Vagina (tissue), 2 donors: ENCODE results near the gene PRM1. TPM values are rescaled to one million over a fixed set of nuclear protein-coding genes. Genes with fewer than 3 reads are reported as not detected.

Experiments used
- DNase-seq, 2 donors: peaks; one replicate each; pipeline ENCODE4 v3.0.0-alpha.2; 2017; ENCODE audit errors: extremely low spot score in 2 of 2
- H3K27ac ChIP-seq: fragments of 200-600 bp; sonication (generic); one replicate; pipeline ENCODE4 v1.5.1; 2019
- H3K27me3 ChIP-seq: fragments of 200-600 bp; sonication (generic); one replicate; pipeline ENCODE4 v1.5.1; 2019
- H3K36me3 ChIP-seq, 2 donors: fragments of 200-600 bp; sonication (generic); one replicate each; pipeline ENCODE4 v1.5.1; 2017 to 2019
- H3K4me1 ChIP-seq: fragments of 200-600 bp; sonication (generic); one replicate; pipeline ENCODE4 v1.5.1; 2019
- H3K4me3 ChIP-seq, 2 donors: fragments of 200-600 bp; sonication (generic); 1 replicate in 1 of 2; 2 replicates in 1 of 2; pipeline ENCODE4 v1.5.1; 2016 to 2019
- H3K9me3 ChIP-seq: fragments of 200-600 bp; sonication (generic); one replicate; pipeline ENCODE4 v1.5.1; 2019
- CTCF ChIP-seq, 3 experiments: fragments of 450-650 bp in 2 of 3; fragments of 200-600 bp in 1 of 3; sonication (generic) in 1 of 3; IDR thresholded peaks; one replicate each; pipeline ENCODE4 v1.5.1; 2017 to 2019; ENCODE audit warnings: antibody characterized with exemption in 3 of 3, mild to moderate bottlenecking in 2 of 3, moderate library complexity in 2 of 3
- POLR2A ChIP-seq, 2 donors: fragments of 450-650 bp; IDR thresholded peaks; one replicate each; pipeline ENCODE4 v1.6.1; 2017; ENCODE audit warnings: antibody characterized with exemption in 2 of 2, mild to moderate bottlenecking in 2 of 2, moderate library complexity in 2 of 2
- POLR2AphosphoS5 ChIP-seq, 2 donors: sonication (generic); formaldehyde crosslinking; IDR thresholded peaks; one replicate each; pipeline ENCODE4 v1.9.0; 2017; ENCODE audit warnings: antibody characterized with exemption in 2 of 2, mild to moderate bottlenecking in 2 of 2, low read depth in 1 of 2; ENCODE audit not compliant: insufficient read depth in 1 of 2
- intact Hi-C: fragments of 100-400 bp; cut with DNase I; formaldehyde crosslinking; loops from one replicate; pipeline ENCODE4 v1.15.1; 2023
- total RNA-seq: library from RNA; depleted of rRNA; stranded (reverse); fragments of >200 nt; gene quantifications from one replicate; pipeline ENCODE4 v1.2.3, GENCODE V29; 2016

Gene PRM1
- total RNA-seq, 1 donor from 2014 or later: not detected

DNA sequence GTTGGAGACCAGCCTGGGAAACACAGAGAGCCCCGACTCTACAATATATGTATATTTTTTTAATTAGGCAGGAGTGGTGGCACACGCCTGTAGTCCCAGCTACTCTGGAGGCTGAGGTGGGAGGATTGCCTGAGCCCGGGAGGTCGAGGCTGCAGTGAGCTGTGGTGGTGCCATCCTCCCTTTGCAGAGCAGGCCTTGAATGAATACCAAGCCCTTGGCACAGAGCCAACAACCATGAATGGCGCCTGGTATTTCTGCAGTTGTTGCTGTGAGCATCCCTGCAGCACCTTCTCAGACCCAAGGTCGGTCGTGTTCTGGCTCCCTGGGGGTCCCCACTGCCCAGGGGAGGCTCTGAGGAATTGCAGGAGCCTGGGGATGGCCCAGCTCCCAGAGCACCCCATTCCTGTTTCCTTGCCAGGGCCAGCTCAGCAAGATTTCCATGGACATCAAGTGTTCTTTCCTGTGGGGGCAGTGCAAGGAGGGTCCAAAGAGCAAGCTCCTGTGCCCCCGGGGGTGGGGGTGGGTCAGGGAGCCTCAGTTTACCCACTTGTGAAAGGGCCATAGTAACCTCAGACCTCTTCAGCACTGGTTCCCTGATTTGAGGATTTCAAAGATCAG, 38.5 kb upstream of the PRM1 start:
- TF ChIP-seq CTCF (IDR thresholded peaks at IDR 0.05) (no peak), POLR2AphosphoS5 (IDR thresholded peaks at IDR 0.05; ENCODE audit: insufficient read depth in 1 of 2, low read depth in 1 of 2) (no peak), POLR2A (IDR thresholded peaks at IDR 0.05) (no peak)
- H3K36me3 ChIP-seq: no peaks in the 10 kb centered on the region
- DNase-seq: no peak
- no peak overlapping the region for H3K27ac ChIP-seq
- no peak overlapping the region for H3K4me3 ChIP-seq
- H3K27me3 ChIP-seq: no peaks in the 10 kb centered on the region
- no peaks in the 10 kb centered on the region for H3K4me1 ChIP-seq
- intact Hi-C loops: no loop called here
- no peaks in the 10 kb centered on the region for H3K9me3 ChIP-seq

- TF ChIP-seq POLR2AphosphoS5 (IDR thresholded peaks at IDR 0.05; ENCODE audit: insufficient read depth in 1 of 2, low read depth in 1 of 2): no peak
- TF ChIP-seq POLR2A (IDR thresholded peaks at IDR 0.05): no peak
- Histone ChIP-seq H3K36me3 (no peaks in the 10 kb centered on the region), H3K4me3 (no peak overlapping the region), H3K9me3 (no peaks in the 10 kb centered on the region), H3K27ac (no peak overlapping the region), H3K27me3 (no peaks in the 10 kb centered on the region), H3K4me1 (no peaks in the 10 kb centered on the region)
- DNase-seq: no peak
- intact Hi-C loops: no loop called here
Measured at GRCh38 chr16:11318817-11319216, 37.7 kb upstream of the PRM1 start.

GRCh38 chr16:11316331-11317015, 35.3 kb upstream of the PRM1 start:
- Histone ChIP-seq H3K36me3 (no peaks in the 10 kb centered on the region), H3K27me3 (no peaks in the 10 kb centered on the region), H3K4me1 (peaks cover 14% of the 10 kb centered on the region), H3K27ac (no peak overlapping the region), H3K4me3 (no peak overlapping the region), H3K9me3 (no peaks in the 10 kb centered on the region)
- no peak for DNase-seq
- intact Hi-C loops: no loop called here
- no peak for TF ChIP-seq POLR2AphosphoS5 (IDR thresholded peaks at IDR 0.05; ENCODE audit: insufficient read depth in 1 of 2, low read depth in 1 of 2)
- no peak for TF ChIP-seq POLR2A (IDR thresholded peaks at IDR 0.05)
- TF ChIP-seq CTCF (IDR thresholded peaks at IDR 0.05): no peak

GRCh38 chr16:11315510-11315909, 34.4 kb upstream of the PRM1 start:
- Histone ChIP-seq H3K9me3 (no peaks in the 10 kb centered on the region), H3K4me1 (peaks cover 14% of the 10 kb centered on the region), H3K36me3 (no peaks in the 10 kb centered on the region), H3K27ac (no peak overlapping the region), H3K4me3 (no peak overlapping the region), H3K27me3 (no peaks in the 10 kb centered on the region)
- intact Hi-C loops: no loop called here
- no peak for DNase-seq
- no peak for TF ChIP-seq POLR2A (IDR thresholded peaks at IDR 0.05)
- no peak for TF ChIP-seq CTCF (IDR thresholded peaks at IDR 0.05)
- TF ChIP-seq POLR2AphosphoS5 (IDR thresholded peaks at IDR 0.05; ENCODE audit: insufficient read depth in 1 of 2, low read depth in 1 of 2): no peak

- Histone ChIP-seq H3K9me3 (no peaks in the 10 kb centered on the region), H3K4me1 (peaks cover 14% of the 10 kb centered on the region), H3K4me3 (no peak overlapping the region), H3K27me3 (no peaks in the 10 kb centered on the region), H3K36me3 (no peaks in the 10 kb centered on the region), H3K27ac (no peak overlapping the region)
- intact Hi-C loops: no loop called here
- no peak for DNase-seq
- TF ChIP-seq POLR2A (IDR thresholded peaks at IDR 0.05): no peak
- TF ChIP-seq CTCF (IDR thresholded peaks at IDR 0.05): no peak
- TF ChIP-seq POLR2AphosphoS5 (IDR thresholded peaks at IDR 0.05; ENCODE audit: insufficient read depth in 1 of 2, low read depth in 1 of 2): no peak
Measured at GRCh38 chr16:11314309-11314894, 33.3 kb upstream of the PRM1 start.
